Renal cortical epithelial cell (primary cell): ENCODE data around the gene B4GALT1. TPM values are rescaled to one million over a fixed set of nuclear protein-coding genes. Genes with fewer than 3 reads are reported as not detected.

ENCODE experiments used
- DNase-seq: peaks from one replicate; pipeline ENCODE4 v3.0.0-alpha.2; 2011; ENCODE audit warnings: low read depth
- total RNA-seq: library from RNA; depleted of rRNA; stranded (reverse); fragments of >200 nt; gene quantifications from 2 replicates; pipeline ENCODE4 v1.2.3, GENCODE V29; 2014

B4GALT1 gene
- total RNA-seq, 1 donor from 2014 or later, result 113 TPM

- no peak for DNase-seq
Observed at GRCh38 chr9:33124751-33125381, 42.3 kb downstream of the B4GALT1 start.

- DNase-seq, result no peak
Observed at GRCh38 chr9:33124046-33124445, 43.1 kb downstream of the B4GALT1 start.

GRCh38 chr9:33123407-33124031 lies 43.6 kb downstream of the B4GALT1 start:
- no peak for DNase-seq

- no peak for DNase-seq
Observed at GRCh38 chr9:33120620-33121019, 46.5 kb downstream of the B4GALT1 start.

GRCh38 chr9:33117796-33118195 lies 49.3 kb downstream of the B4GALT1 start:
- DNase-seq, result no peak

GRCh38 chr9:33117306-33117705 lies 49.8 kb downstream of the B4GALT1 start:
- DNase-seq, result peak; percentile 33

- DNase-seq, result peak; percentile 31
Observed at GRCh38 chr9:33116860-33117259, 50.3 kb downstream of the B4GALT1 start.

- no peak for DNase-seq
Observed at GRCh38 chr9:33114746-33115145, 52.4 kb downstream of the B4GALT1 start.

- DNase-seq, result no peak
Observed at GRCh38 chr9:33113799-33114547, 53.2 kb downstream of the B4GALT1 start.

- DNase-seq, result no peak
Observed at GRCh38 chr9:33112094-33112493, 55.0 kb downstream of the B4GALT1 start.

GRCh38 chr9:33111631-33112030 lies 55.5 kb downstream of the B4GALT1 start:
- no peak for DNase-seq

GRCh38 chr9:33110686-33111085 lies 56.5 kb downstream of the B4GALT1 start:
- DNase-seq, result no peak

- DNase-seq, result no peak
Observed at GRCh38 chr9:33109850-33110595, 57.1 kb downstream of the B4GALT1 start.

GRCh38 chr9:33109097-33109496 lies 58.0 kb downstream of the B4GALT1 start:
- no peak for DNase-seq

GRCh38 chr9:33108472-33108871 lies 58.7 kb downstream of the B4GALT1 start:
- no peak for DNase-seq

GRCh38 chr9:33107762-33108161 lies 59.4 kb downstream of the B4GALT1 start:
- no peak for DNase-seq

- DNase-seq, result peak; percentile 87
Observed at GRCh38 chr9:33106827-33107621, 60.1 kb downstream of the B4GALT1 start.

GRCh38 chr9:33106372-33106771 lies 60.8 kb downstream of the B4GALT1 start:
- DNase-seq, result no peak

- DNase-seq, result no peak
Observed at GRCh38 chr9:33105959-33106358, 61.2 kb downstream of the B4GALT1 start.

- DNase-seq, result no peak
Observed at GRCh38 chr9:33105504-33105903, 61.6 kb downstream of the B4GALT1 start.

- no peak for DNase-seq
Observed at GRCh38 chr9:33104401-33104800, 62.7 kb downstream of the B4GALT1 start.
